HG03439 (cell line): Measurements from ENCODE around the gene OR6C75.
"Not testable (repeated sequence)": the region's sequence is repeated elsewhere in the genome, so short reads cannot be mapped to it uniquely, and the experiment has no call there.

ENCODE experiments used
- ATAC-seq: cut with Tn5 transposase; IDR thresholded peaks from one replicate; pipeline ENCODE4 v1.9.1; 2021; ENCODE audit warnings: mild to moderate bottlenecking, moderate library complexity; ENCODE audit not compliant: unreplicated experiment

OR6C75 gene

GRCh38 chr12:55362675-55363074 lies at the start of gene OR6C75:
TSS of gene OR6C75 (plus strand) at chr12:55362975. CDS start at chr12:55365111, 2,136 bp downstream.
- no peak for ATAC-seq

GRCh38 chr12:55314043-55314442 lies 48.7 kb upstream of the OR6C75 start, which contains the start of gene OR6C1:
TSS of gene OR6C1 (plus strand) at chr12:55314343. CDS start at chr12:55320600, 6,257 bp downstream.
- ATAC-seq, result no peak

- no peak for ATAC-seq
Observed at GRCh38 chr12:55320201-55320600, 42.6 kb upstream of the OR6C75 start.

GRCh38 chr12:55325801-55326200 lies 37.0 kb upstream of the OR6C75 start:
- ATAC-seq, result not testable (repeated sequence)

GRCh38 chr12:55330446-55330845 lies 32.3 kb upstream of the OR6C75 start, which contains the start of gene OR6C3:
TSS of gene OR6C3 (plus strand) at chr12:55330746. CDS start at chr12:55331701, 955 bp downstream.
- no peak for ATAC-seq

- no peak for ATAC-seq
Observed at GRCh38 chr12:55336002-55336401, 26.8 kb upstream of the OR6C75 start.

- ATAC-seq, result not testable (repeated sequence)
Observed at GRCh38 chr12:55355338-55355737, 7.4 kb upstream of the OR6C75 start.

- no peak for ATAC-seq
Observed at GRCh38 chr12:55365086-55365485, 2.3 kb downstream of the OR6C75 start.

GRCh38 chr12:55372521-55372920 lies 9.7 kb downstream of the OR6C75 start:
- no peak for ATAC-seq

GRCh38 chr12:55385891-55386290 lies 23.1 kb downstream of the OR6C75 start:
- ATAC-seq, result no peak

GRCh38 chr12:55392032-55392795 lies 29.4 kb downstream of the OR6C75 start:
- no peak for ATAC-seq

- no peak for ATAC-seq
Observed at GRCh38 chr12:55396326-55396725, 33.6 kb downstream of the OR6C75 start.

GRCh38 chr12:55400229-55400628 lies 37.5 kb downstream of the OR6C75 start, which contains the start of gene OR6C65:
TSS of gene OR6C65 (plus strand) at chr12:55400529. CDS start at chr12:55400529, 0 bp downstream.
- no peak for ATAC-seq

- no peak for ATAC-seq
Observed at GRCh38 chr12:55407866-55408265, 45.1 kb downstream of the OR6C75 start.

GRCh38 chr12:55409133-55409532 lies 46.4 kb downstream of the OR6C75 start:
- ATAC-seq, result not testable (repeated sequence)

- not testable (repeated sequence) for ATAC-seq
Observed at GRCh38 chr12:55412138-55412537, 49.4 kb downstream of the OR6C75 start.

GRCh38 chr12:55413498-55414388 lies 51.0 kb downstream of the OR6C75 start:
- not testable (repeated sequence) for ATAC-seq

- not testable (repeated sequence) for ATAC-seq
Observed at GRCh38 chr12:55414396-55414823, 51.6 kb downstream of the OR6C75 start.

GRCh38 chr12:55414889-55415288 lies 52.1 kb downstream of the OR6C75 start:
- not testable (repeated sequence) for ATAC-seq

GRCh38 chr12:55416961-55417360 lies 54.2 kb downstream of the OR6C75 start:
- no peak for ATAC-seq
